ENCODE measurements around the gene XRN2.
"Not testable (repeated sequence)": the region's sequence is repeated elsewhere in the genome, so short reads cannot be mapped to it uniquely, and the experiment has no call there.

The XRN2 gene

DNA sequence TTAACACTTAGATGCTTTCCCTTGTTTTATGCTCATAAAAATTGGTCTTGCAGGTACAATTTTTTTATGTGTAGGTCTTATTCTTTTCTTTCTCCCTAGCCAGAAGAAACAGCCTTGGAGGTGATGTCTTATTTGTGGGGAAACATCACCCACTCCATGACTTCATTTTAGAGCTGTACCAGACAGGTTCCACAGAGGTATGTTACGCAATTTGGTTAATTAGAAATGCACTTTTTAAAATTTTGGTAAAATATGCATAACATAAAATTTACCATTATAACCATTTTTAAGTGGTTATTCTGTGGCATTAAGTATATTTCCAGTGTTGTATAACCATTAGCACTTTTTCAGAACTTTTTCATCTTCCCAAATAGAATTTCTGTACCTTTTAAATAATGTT lies 52.9 kb downstream of the XRN2 start:
- DNase-seq = no peak

DNA sequence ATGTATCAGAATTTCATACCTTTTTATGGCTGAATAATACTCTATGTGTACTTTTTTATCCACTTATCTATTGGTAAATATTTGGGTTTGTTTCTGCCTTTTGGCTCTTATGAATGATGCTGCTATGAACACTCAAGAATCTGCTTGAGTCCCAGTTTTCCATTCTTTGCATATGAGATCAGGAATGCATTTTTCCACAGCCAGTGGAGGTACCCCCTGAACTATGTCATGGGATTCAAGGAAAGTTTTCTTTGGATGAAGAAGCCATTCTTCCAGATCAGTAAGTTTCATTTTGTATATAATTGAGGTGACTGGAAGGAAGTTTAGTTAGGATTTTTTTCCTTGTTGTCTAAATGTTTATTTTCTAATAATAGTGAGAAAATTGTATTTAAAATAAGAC lies 53.3 kb downstream of the XRN2 start:
- no peak for DNase-seq

DNA sequence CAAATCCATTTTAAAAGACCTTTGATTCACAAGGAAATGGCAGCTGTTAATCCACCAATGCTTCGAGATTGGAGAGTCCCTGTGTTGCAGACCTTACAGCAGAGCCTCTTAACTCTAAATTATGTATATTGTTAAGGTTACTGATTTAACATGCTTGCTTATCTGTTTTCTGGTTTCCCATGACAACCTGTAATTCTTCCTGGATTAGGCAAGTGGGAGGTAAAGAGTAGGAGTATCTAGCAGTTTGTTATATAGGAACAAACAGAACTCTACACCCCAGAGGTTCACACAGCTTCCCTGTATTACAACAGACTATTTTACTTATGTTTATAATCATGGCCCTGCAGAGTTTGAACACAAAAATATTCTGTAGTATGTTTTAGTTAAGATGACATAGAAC lies 54.7 kb downstream of the XRN2 start:
- no peak for DNase-seq

DNA sequence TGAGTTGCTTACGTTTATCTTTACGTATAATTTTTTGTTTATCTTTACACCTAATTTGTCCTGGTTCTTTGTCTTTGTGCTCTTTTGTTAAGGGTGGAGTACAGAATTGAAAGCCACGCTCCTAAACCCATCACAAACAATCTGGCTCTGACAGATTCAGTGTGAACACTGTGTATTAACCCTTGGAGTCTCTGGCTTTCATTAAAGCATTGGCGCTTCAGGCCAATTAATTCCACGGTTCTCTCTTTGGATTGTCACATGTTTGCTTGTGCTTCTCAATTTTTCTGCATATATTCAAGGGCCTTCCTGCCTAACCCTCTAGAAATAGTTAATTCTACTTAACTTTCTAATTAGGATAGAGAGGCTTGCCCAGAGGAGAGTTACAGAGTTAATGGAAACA lies 55.6 kb downstream of the XRN2 start:
- no peak for DNase-seq

DNA sequence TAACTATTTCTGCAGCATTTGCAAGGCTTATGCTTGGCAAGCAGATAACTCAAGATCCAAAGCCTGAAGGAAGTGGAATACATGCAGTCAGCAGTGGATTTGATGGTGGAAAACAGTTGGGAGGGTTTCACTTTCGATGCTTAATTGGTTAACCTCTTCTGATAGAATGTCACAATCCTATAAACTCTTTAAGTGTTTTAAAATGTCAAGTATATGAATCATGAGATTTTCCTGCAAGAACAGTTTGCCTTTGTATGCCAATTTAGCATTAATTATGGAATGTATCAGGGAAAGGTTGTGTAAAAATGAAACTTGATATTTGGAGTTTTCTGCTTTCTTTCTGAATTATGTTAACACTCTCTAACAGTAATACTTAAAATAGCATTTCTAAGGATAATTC lies 57.6 kb downstream of the XRN2 start:
- no peak for DNase-seq

DNA sequence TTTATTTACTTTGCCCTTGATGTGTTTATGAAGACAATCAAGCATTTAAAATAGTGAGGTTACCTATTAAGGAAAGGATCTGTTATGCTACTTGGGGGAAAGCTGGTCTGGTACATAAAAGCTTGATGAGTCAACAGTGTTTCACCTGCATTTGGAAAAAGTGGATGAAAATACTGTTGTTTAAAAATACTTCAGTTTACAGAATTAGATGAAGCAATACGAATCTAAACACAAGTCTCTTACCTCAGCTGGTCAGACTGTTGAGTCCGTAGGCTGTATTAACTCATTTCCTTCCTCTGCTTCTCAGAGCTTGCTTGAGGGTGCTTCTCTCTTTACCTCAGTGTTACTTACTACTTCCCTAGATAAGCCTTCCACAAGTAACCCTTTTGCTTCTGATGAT lies 58.1 kb downstream of the XRN2 start:
- DNase-seq = peak; percentile 46

DNA sequence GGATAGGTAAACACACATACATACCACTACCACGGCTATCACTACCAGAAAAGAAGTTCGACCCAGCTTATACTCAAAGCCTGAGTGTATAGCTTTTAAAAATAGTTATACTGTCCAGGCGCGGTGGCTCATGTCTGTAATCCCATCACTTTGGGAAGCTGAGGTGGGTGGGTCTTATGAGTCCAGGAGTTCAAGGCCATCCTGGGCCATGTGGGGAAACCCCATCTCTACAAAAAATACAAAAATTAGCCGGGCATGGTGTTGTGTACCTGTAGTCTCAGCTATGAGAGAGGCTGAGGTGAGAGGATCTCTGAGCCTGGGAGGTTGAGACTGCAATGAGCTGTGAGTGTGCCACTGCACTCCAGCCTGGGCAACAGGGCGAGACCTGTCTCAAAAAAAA lies 61.3 kb downstream of the XRN2 start:
- DNase-seq = no peak

DNA sequence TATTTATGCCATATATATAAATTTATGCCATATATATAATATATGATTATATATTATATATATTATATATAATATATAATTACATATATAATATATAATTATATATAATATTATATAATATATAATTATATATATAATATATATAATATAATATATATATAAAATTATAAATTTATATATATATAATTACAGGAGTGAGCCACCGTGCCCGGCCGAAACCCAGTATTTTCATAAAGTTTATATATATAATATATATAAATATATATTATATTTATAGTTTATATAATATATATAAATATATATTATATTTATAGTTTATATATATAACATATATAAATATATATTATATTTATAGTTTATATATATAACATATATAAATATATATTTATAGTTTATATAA lies 62.6 kb downstream of the XRN2 start:
- DNase-seq = no peak

DNA sequence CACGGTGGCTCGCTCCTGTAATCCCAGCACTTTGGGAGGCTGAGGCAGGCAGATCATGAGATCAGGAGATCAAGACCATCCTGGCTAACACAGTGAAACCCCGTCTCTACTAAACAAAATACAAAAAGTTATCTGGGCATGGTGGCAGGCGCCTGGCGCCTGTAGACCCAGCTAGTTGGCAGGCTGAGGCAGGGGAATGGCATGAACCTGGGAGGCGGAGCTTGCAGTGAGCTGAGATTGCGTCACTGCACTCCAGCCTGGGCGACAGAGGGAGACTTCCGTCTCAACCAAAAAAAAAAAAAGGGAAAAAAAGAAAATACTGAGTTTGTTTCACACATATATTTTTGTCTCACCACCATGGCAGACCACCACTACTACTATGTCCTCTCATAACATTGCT lies 63.1 kb downstream of the XRN2 start:
- DNase-seq = not testable (repeated sequence)

DNA sequence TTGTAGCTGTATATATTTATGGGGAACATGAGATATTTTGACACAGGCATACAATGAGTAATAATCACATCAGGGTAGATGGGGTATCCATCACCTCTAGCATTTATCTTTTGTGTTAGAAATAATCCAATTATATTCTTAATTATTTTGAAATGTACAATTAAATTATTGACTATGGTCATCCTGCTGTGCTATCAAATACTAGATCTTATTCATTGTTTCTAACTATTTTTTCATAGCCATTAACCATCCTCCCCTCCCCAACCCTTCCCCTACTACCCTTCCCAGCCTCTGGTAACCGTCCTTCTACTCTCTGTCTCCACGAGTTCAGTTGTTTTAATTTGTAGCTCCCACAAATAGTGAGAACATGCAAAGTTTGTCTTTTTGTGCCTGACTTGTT lies 65.7 kb downstream of the XRN2 start:
- DNase-seq = no peak

DNA sequence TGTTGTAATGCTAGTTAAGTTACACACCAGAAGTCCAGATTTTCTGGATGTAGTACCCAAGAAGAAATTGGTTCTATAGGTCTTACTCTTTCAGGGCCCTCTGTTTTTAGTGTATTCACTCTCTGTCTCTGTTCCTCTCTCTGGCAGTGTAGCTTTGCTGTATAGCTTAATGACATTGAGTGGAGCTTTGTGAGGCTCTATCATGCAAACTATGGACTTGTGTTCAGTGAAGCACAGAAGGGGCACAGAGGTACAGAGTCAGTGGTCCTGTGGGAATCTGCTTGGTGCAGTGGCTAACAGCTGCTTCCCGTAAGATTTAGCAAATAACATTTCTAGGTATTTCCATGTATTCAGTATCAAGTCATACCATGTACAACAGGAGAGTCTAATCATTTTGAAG lies 68.1 kb downstream of the XRN2 start:
- DNase-seq = no peak

DNA sequence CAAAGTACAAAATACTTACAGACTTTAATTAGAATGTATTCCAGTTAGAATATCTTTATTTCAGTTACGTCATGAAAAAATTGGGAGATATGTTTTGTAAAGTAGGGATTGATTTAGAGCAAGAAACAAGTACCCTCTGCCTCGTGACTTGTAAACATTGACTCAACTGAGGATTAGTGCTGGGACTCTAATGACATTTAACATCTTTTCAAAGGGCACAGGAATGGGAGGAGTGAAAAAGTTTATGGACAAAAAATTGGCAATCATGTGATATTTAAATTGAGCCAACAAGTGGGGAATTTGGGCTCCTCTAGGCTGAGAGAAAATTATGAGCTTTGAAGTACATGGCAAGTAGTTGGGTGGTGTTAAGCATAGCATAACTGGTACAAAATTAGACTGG lies 68.9 kb downstream of the XRN2 start:
- no peak for DNase-seq

DNA sequence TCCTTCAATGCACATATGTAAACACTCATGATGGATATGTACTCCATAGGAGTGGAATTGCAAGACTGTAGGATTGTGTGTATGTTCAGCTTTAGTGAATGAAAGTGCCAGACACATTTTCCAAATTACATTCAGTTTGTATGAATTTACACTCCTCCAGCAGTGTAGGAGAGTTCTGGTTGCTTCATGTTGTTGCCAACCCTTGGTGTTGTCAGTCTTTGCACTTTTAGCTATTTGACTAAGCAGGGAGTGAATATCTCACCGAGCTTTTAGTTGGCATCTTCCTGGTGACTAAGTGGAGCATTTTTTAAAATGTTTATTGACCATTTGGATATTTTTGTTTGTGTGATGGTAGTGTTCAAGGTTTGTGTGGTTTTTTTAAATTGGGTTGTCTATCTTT lies 70.3 kb downstream of the XRN2 start:
- no peak for DNase-seq

DNA sequence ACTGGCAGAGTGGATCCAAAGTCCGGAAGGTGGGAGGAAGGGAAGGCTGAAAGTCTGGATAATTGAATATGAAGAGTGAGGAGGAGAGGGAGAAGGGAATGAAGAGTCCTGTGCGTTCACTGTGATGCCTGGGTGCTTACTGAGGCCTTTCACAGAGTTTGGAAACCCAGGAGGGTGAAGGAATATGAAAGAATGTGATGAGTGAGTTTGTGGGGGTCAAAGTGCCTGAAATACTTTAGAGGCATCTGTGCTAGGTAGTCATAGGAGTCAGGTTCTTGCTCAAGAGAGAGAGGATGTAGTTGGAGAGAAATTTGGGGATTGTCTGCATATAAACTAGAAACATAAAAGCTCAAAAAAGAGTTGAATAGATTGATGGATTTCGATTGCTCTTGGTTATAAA lies 73.5 kb downstream of the XRN2 start:
- DNase-seq = no peak

DNA sequence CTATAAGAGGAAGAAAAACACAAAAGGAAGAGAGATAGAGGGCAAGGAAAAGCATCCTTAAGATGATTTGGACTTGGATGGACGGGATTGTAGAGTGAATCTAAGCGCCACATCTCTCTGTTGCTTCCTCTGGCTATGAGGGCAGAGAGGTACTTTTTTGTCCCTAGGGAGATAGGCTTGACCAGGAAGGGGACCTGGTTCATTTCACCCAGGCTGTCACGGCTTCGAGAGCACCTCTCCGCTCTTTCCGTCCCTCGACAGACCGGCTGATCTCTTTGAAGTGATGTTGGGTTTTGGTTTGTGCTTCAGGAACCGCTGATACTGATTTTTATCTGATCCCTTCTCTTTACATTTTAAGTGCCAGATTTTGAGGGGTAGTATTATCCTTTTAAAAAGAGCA lies 74.6 kb downstream of the XRN2 start:
- no peak for DNase-seq

DNA sequence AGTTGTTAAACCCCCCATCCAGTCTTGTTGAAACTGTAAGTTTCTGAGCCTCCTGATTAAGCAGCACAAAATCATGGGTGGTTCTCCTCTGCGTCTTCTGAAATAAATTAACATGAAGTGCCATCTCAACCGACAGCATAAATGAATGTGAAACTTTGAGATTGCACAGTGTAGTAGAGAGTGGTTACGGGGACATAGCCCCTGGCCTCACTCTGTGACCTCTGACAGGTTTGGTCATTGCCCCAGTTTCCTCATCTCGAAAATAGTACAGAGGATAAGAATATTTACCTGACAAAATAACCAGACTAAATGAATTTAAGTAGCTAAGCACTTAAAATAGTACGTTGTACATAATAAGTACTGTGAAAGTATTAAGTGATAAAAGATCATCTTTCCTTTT lies 75.1 kb downstream of the XRN2 start:
- DNase-seq = no peak

DNA sequence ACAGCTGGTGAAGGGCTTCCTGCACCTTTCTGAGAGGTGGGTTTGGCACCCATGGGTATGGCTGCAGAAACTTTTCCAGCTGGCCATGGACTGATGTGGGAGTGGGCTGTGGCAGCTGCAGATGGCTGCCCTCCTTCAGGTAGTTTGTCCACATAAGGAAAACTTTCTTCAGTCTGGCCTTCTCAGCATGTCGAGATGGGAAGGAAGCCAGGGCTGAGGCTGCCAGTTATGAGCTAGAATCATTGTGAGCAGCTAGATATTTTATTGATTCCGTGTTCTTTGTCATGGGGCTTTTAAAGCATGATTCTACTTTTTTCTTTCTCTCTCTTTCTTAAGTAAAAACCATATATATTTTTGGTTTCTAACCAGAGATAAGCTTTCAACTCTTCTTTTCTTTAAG lies 77.6 kb downstream of the XRN2 start:
- DNase-seq = no peak

DNA sequence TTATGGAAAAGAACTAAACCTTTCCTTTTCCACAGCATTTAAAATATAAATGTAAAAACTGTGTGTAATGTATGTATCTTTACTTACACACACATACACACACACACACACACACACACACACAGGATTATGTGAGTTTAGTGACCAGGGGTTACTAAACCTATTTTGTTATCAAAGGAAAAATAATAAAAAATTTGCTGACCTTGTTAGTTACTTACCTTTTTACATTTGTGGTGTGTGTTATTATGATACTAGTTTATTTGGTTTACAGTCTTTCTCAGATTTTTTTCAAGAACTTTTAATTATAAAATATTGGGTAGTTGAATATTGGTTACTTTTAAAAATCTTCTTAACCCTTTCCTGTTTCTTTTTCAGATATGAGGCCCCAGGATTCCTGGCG lies 78.5 kb downstream of the XRN2 start:
- no peak for DNase-seq

DNA sequence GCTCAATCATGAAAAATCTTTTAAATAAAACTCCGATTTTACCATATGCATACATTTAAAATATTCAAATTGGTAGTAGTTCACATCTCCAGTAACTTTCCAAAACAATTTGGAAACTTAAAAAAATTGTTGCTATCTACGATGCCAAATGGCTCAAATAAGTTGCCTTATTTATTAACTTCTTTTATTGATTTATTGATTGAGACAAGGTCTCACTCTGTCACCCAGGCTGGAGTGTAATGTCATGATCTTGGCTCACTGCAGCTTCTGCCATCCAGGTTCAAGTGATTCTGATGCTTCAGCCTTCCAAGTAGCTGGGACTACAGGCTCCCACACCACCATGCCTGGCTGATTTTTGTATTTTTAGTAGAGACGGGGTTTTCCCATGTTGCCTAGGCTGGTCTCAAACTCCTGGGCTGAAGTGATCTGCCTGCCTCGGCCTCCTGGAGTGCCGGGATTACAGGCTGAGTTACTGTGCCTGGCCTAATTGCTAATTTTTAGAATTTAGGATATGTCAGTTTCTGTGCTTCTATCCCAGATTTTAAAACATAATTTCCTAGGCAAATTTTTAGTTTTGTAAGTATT lies 81.3 kb downstream of the XRN2 start:
- DNase-seq = no peak

DNA sequence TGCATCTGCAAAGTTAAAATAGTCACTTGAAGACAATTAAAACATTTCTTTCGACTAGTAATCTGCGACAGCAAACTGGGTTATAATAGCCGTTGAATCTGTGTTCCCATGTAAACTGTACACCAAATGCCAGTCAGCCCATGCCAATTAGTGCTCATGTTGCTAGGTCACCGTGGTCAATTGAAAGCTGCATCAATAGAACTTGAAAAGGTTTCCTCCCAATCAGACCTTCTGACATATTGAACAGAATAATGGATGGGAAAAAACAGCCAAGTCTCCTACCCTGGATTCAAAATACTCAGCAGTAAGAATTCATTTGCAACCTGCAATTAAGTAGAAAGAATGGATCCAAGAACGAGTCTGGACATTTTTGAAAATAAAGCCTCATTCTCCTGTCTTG lies 83.0 kb downstream of the XRN2 start:
- no peak for DNase-seq

DNA sequence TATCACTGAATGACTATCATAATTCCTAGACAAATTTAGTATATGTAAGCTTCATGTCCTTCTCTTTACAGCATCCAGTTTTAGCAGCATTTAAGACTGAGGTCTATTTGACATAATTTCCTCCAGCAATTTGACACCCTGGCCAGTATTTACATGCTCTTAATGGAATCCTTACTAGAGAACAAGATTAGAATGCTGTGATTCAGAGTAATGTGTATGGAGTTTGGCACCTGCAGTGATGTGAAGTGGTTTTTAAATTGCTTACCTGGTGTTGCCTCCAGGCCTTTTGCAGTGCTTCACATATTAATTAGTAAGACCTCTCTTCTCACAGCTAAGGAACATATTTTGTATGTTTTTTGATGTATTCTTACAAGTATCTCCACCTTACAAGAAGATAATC lies 84.4 kb downstream of the XRN2 start:
- no peak for DNase-seq

DNA sequence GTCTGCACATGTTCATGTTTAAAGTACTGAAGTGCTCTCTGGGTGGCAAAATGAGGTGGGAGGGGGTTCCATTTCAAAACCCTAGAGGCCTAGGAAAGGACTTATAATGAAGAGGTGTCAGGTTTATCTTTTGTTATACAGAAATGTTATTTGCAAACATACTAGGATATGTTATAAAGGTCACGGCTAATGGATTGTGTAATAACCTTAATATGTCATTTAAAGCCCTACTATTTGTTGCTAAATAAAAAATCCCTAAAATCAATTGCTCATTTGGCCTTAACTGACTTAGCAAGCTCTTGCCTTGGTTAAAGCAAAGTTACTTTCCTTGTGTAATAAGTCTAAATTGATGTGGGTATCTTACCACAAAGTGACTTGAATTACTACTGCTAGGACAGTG lies 85.4 kb downstream of the XRN2 start:
- DNase-seq = no peak

DNA sequence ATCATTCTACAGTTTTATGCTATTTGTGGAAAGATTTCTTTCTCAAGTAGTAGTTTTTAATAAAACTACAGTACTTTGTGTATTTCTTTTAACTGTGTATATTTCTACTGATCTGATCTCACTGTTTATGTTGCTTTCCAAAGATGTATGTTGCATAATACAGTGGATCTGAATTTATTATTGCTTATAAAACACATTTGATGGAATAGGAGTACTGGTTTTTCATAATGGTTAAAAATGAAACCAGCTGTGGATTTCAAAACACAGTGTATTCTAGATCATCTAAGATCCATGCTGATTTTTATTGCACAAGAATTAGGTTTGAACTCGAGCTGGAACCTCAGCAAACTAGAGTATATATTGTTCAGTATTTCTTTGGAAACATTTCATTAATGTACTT lies 86.2 kb downstream of the XRN2 start:
- no peak for DNase-seq

DNA sequence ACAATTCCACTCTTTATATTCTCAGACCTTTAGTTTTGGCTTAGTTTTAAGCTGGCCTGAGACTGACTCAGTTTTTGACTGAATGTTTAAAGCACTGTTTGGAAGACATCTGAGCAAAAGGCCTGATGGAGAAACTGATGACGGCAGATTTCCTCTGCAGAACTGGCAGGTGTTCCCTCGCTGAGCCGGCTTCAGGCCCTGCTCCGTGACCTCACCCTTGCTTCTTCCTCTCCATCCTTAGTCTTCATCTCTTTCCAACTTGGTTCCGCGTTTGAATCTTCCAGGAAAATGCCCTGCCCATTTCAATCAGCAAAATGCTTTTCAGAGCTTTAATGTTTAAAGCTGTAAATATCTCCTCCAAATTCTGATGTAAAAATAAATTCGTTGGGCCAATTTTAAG lies 87.6 kb downstream of the XRN2 start:
- no peak for DNase-seq

DNA sequence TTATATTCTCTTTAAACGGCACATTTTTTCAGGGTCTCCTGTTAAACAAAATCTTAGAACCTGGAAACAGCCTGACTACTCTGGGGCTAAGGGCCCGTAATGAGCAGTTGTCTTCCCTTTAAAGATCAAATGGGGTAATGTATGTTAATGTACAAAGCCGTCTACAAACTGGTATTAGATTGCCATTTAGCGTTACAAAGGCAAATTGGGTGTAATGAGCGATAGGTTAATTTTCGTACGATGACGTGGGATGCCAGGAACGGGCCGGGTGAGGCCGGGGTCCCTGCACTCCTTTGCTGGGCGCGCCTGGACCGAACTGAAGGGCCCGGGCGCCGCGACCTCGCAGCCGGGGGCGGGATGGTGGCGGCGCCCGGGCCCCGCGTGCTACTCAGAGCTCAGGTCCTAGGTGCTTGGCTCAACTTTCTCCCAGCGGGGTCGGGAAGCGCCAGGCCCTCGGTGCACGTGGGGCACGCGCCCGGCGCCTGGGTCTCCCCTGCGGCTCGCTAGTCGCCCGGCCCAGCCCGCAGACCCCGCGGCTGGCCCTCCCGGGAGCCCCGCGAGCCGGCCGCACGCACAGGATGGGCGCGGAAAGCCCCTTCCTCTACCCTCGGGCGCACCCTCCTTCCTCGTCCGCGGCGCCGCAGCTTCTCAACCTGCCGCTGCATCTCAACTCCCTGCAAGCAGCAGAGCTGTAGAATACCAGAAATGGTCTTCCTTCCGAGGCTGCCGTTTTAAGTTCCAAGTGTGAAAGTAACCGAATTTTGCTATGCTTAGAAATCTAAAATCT lies 88.2 kb downstream of the XRN2 start:
- DNase-seq = no peak
